22Rv1 (cell line): Measurements from ENCODE around the gene PHGDH.

Experiments used
- CTCF ChIP-seq: fragments of 450-650 bp; IDR thresholded peaks from 2 replicates; pipeline ENCODE4 v1.5.1; 2017; ENCODE audit warnings: mild to moderate bottlenecking
- ZFX ChIP-seq: fragments of 450-650 bp; IDR thresholded peaks from 2 replicates; pipeline ENCODE4 v1.6.1; 2017; ENCODE audit warnings: antibody characterized with exemption, borderline replicate concordance

DNA sequence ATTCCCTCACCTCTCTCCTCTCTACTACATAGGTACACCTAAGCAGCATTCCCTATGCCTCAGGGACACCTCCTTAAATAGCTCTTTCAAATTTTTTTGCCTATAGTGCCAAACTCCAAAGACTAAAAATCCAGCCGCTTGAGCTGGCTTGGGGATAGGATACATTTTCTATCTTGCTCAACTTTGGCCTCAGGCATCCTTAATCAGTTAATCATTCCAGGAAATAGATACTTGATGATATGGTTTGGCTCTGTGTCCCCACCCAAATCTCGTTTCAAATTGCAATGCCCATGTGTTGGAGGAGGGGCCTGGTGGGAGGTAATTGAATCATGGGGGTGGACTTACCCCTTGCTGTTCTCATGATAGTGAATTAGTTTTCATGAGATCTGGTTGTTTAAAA is 11.4 kb upstream of the PHGDH start:
- TF ChIP-seq CTCF: no peak
- no peak for TF ChIP-seq ZFX
